ENCODE measurements around the gene KIF26B.

The KIF26B gene

DNA sequence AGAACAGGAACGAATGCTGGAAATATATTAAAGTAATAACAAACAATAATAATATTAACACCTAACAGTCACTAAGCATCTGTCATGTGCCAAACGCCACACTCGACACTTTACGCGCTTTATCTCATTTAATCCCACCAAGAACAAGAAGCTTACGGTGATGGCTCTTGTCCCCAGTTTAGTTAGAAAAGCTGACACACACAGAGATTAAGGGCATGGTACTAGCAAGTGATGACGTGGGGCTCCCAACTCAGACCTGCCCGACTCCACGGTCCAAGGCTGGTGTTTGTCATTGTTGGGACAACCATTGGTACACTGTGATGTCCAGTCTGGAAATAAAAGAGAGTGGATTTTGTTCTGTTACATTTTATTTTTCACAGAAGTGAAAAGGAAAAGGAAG is 41.1 kb upstream of the KIF26B start:
- TF ChIP-seq ARNTL (CRISPR knock-in tag; IDR thresholded peaks at IDR 0.05; ENCODE audit: borderline replicate concordance, low read depth) (no peak), OSR1 (CRISPR knock-in tag; IDR thresholded peaks at IDR 0.05) (no peak), PPARA (CRISPR knock-in tag; IDR thresholded peaks at IDR 0.05; ENCODE audit: borderline replicate concordance) (no peak), RARB (CRISPR knock-in tag; IDR thresholded peaks at IDR 0.05) (no peak), CSDC2 (CRISPR knock-in tag; IDR thresholded peaks at IDR 0.05) (no peak), ZC3H10 (CRISPR knock-in tag; IDR thresholded peaks at IDR 0.05) (no peak)
- TF ChIP-seq, protein P1, sequence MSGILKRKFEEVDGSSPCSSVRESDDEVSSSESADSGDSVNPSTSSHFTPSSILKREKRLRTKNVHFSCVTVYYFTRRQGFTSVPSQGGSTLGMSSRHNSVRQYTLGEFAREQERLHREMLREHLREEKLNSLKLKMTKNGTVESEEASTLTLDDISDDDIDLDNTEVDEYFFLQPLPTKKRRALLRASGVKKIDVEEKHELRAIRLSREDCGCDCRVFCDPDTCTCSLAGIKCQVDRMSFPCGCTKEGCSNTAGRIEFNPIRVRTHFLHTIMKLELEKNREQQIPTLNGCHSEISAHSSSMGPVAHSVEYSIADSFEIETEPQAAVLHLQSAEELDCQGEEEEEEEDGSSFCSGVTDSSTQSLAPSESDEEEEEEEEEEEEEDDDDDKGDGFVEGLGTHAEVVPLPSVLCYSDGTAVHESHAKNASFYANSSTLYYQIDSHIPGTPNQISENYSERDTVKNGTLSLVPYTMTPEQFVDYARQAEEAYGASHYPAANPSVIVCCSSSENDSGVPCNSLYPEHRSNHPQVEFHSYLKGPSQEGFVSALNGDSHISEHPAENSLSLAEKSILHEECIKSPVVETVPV (CRISPR knock-in tag; IDR thresholded peaks at IDR 0.05): no peak
- TF ChIP-seq, protein P2, sequence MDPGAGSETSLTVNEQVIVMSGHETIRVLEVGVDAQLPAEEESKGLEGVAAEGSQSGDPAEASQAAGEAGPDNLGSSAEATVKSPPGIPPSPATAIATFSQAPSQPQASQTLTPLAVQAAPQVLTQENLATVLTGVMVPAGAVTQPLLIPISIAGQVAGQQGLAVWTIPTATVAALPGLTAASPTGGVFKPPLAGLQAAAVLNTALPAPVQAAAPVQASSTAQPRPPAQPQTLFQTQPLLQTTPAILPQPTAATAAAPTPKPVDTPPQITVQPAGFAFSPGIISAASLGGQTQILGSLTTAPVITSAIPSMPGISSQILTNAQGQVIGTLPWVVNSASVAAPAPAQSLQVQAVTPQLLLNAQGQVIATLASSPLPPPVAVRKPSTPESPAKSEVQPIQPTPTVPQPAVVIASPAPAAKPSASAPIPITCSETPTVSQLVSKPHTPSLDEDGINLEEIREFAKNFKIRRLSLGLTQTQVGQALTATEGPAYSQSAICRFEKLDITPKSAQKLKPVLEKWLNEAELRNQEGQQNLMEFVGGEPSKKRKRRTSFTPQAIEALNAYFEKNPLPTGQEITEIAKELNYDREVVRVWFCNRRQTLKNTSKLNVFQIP (CRISPR knock-in tag; IDR thresholded peaks at IDR 0.05; ENCODE audit: borderline replicate concordance, low read depth): no peak
- no peak for ATAC-seq

DNA sequence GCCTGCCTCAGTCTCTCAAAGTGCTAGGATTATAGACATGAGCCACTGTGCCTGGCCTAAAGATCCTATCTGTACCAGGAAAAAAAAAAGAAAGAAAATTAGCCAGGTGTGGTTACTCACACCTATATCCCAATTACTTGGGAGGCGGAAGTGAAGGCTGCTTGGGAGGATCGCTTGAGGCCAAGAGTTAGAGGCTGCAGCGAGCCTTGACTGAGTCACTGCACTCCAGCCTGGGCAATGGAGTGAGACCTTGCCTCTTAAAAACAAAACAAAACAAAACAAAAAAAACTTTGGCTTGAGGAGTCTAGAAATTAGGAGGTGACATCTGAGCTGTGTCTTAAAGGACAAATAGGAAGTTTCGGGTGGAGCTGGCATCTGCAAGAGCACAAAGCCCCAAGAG is 38.7 kb upstream of the KIF26B start:
- TF ChIP-seq, protein P1 (CRISPR knock-in tag; IDR thresholded peaks at IDR 0.05): no peak
- TF ChIP-seq ZNF565 (CRISPR knock-in tag; conservative IDR thresholded peaks at IDR 0.05; ENCODE audit: low read depth): no peak
- TF ChIP-seq ISL1 (CRISPR knock-in tag; IDR thresholded peaks at IDR 0.05): no peak
- TF ChIP-seq RARB (CRISPR knock-in tag; IDR thresholded peaks at IDR 0.05): no peak
- TF ChIP-seq ZNF8 (CRISPR knock-in tag; IDR thresholded peaks at IDR 0.05): no peak
- TF ChIP-seq OSR1 (CRISPR knock-in tag; IDR thresholded peaks at IDR 0.05): no peak
- TF ChIP-seq PPARA (CRISPR knock-in tag; IDR thresholded peaks at IDR 0.05; ENCODE audit: borderline replicate concordance): no peak
- no peak for TF ChIP-seq CSDC2 (CRISPR knock-in tag; IDR thresholded peaks at IDR 0.05)
- no peak for TF ChIP-seq TOX (CRISPR knock-in tag; IDR thresholded peaks at IDR 0.05; ENCODE audit: borderline replicate concordance)
- TF ChIP-seq SNAI2 (CRISPR knock-in tag; IDR thresholded peaks at IDR 0.05): no peak
- ATAC-seq: no peak

DNA sequence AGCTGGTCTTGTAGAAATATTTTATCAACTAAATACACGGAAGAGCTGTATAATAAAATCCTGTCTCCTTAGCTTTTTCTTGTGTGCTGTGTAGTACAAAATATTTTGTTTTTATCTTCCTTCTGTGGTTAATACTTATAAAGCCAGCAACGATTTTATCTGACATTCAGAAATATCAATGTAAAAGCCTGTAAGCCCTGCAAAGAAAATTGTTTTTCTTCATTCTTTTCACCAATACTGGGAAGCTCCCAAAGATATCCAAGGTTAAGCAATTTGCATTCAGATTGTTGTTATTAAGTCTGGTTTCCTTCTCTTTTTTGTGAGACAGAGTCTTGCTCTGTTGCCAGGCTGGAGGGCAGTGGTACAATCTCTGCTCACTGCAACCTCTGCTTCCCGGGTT is 38.0 kb upstream of the KIF26B start:
- no peak for TF ChIP-seq CSDC2 (CRISPR knock-in tag; IDR thresholded peaks at IDR 0.05)
- TF ChIP-seq, protein P3, sequence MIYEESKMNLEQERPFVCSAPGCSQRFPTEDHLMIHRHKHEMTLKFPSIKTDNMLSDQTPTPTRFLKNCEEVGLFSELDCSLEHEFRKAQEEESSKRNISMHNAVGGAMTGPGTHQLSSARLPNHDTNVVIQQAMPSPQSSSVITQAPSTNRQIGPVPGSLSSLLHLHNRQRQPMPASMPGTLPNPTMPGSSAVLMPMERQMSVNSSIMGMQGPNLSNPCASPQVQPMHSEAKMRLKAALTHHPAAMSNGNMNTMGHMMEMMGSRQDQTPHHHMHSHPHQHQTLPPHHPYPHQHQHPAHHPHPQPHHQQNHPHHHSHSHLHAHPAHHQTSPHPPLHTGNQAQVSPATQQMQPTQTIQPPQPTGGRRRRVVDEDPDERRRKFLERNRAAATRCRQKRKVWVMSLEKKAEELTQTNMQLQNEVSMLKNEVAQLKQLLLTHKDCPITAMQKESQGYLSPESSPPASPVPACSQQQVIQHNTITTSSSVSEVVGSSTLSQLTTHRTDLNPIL (CRISPR knock-in tag; IDR thresholded peaks at IDR 0.05; ENCODE audit: low read depth): no peak
- no peak for TF ChIP-seq PPARA (CRISPR knock-in tag; IDR thresholded peaks at IDR 0.05; ENCODE audit: borderline replicate concordance)
- no peak for TF ChIP-seq ESRRG (CRISPR knock-in tag; IDR thresholded peaks at IDR 0.05)
- TF ChIP-seq ISL1 (CRISPR knock-in tag; IDR thresholded peaks at IDR 0.05): no peak
- no peak for TF ChIP-seq TOX (CRISPR knock-in tag; IDR thresholded peaks at IDR 0.05; ENCODE audit: borderline replicate concordance)
- TF ChIP-seq, protein P4, sequence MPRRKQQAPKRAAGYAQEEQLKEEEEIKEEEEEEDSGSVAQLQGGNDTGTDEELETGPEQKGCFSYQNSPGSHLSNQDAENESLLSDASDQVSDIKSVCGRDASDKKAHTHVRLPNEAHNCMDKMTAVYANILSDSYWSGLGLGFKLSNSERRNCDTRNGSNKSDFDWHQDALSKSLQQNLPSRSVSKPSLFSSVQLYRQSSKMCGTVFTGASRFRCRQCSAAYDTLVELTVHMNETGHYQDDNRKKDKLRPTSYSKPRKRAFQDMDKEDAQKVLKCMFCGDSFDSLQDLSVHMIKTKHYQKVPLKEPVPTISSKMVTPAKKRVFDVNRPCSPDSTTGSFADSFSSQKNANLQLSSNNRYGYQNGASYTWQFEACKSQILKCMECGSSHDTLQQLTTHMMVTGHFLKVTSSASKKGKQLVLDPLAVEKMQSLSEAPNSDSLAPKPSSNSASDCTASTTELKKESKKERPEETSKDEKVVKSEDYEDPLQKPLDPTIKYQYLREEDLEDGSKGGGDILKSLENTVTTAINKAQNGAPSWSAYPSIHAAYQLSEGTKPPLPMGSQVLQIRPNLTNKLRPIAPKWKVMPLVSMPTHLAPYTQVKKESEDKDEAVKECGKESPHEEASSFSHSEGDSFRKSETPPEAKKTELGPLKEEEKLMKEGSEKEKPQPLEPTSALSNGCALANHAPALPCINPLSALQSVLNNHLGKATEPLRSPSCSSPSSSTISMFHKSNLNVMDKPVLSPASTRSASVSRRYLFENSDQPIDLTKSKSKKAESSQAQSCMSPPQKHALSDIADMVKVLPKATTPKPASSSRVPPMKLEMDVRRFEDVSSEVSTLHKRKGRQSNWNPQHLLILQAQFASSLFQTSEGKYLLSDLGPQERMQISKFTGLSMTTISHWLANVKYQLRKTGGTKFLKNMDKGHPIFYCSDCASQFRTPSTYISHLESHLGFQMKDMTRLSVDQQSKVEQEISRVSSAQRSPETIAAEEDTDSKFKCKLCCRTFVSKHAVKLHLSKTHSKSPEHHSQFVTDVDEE (CRISPR knock-in tag; IDR thresholded peaks at IDR 0.05): no peak
- no peak for TF ChIP-seq OSR1 (CRISPR knock-in tag; IDR thresholded peaks at IDR 0.05)
- no peak for TF ChIP-seq ZFP30 (CRISPR knock-in tag; IDR thresholded peaks at IDR 0.05)
- TF ChIP-seq SNAI2 (CRISPR knock-in tag; IDR thresholded peaks at IDR 0.05): no peak
- no peak for TF ChIP-seq ARNTL (CRISPR knock-in tag; IDR thresholded peaks at IDR 0.05; ENCODE audit: borderline replicate concordance, low read depth)
- TF ChIP-seq TCF4 (CRISPR knock-in tag; IDR thresholded peaks at IDR 0.05; ENCODE audit: borderline replicate concordance): no peak
- TF ChIP-seq, protein P5, sequence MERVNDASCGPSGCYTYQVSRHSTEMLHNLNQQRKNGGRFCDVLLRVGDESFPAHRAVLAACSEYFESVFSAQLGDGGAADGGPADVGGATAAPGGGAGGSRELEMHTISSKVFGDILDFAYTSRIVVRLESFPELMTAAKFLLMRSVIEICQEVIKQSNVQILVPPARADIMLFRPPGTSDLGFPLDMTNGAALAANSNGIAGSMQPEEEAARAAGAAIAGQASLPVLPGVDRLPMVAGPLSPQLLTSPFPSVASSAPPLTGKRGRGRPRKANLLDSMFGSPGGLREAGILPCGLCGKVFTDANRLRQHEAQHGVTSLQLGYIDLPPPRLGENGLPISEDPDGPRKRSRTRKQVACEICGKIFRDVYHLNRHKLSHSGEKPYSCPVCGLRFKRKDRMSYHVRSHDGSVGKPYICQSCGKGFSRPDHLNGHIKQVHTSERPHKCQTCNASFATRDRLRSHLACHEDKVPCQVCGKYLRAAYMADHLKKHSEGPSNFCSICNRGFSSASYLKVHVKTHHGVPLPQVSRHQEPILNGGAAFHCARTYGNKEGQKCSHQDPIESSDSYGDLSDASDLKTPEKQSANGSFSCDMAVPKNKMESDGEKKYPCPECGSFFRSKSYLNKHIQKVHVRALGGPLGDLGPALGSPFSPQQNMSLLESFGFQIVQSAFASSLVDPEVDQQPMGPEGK (CRISPR knock-in tag; IDR thresholded peaks at IDR 0.05; ENCODE audit: borderline replicate concordance): no peak
- TF ChIP-seq ZFP3 (CRISPR knock-in tag; IDR thresholded peaks at IDR 0.05): no peak
- no peak for TF ChIP-seq RARB (CRISPR knock-in tag; IDR thresholded peaks at IDR 0.05)
- ATAC-seq: no peak

All from SK-N-SH treated with all-trans-retinoic acid at 6 μM for 48 hours (cell line).